ENCODE results near the gene ABTB2.

The ABTB2 gene

GRCh38 chr11:34198523-34198922 lies 159.3 kb downstream of the ABTB2 start:
- H3K27me3 ChIP-seq (ENCODE audit: insufficient read depth, low read depth, severe bottlenecking) = no peaks in the 10 kb centered on the region
- H3K36me3 ChIP-seq = peaks cover 27% of the 10 kb centered on the region
- H3K9me3 ChIP-seq (ENCODE audit: severe bottlenecking) = no peaks in the 10 kb centered on the region
- H3K4me3 ChIP-seq (ENCODE audit: low read depth, low read length) = no peak overlapping the region
- H3K27ac ChIP-seq = no peak overlapping the region
- DNase-seq = no peak
- TF ChIP-seq CTCF (IDR thresholded peaks at IDR 0.05; ENCODE audit: low read depth, low read length) = no peak

DNA sequence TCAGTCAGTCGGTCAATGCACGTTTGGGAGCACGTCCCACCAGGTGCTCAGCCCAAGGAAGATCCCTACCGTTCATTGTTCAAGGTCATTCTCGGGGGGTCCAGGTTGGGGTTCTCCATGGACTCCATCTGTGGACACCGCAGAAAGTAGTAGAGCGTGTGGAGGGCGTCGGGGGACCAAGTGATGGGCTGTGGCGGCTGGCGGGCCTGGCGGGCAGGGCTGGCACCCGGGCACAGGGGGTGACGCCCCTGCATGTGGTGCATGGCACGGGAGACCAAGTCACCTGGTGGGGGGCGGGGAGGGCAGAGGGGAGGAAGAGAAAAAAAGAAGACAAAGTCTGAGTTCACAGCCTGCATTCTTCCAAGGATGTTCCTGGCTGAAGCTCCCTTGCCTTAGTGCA lies 160.6 kb downstream of the ABTB2 start:
- TF ChIP-seq CTCF (IDR thresholded peaks at IDR 0.05; ENCODE audit: low read depth, low read length) = no peak
- Histone ChIP-seq H3K36me3 (peaks cover 25% of the 10 kb centered on the region), H3K27me3 (ENCODE audit: insufficient read depth, low read depth, severe bottlenecking) (no peaks in the 10 kb centered on the region), H3K27ac (no peak overlapping the region), H3K4me3 (ENCODE audit: low read depth, low read length) (no peak overlapping the region), H3K9me3 (ENCODE audit: severe bottlenecking) (no peaks in the 10 kb centered on the region)
- no peak for DNase-seq

DNA sequence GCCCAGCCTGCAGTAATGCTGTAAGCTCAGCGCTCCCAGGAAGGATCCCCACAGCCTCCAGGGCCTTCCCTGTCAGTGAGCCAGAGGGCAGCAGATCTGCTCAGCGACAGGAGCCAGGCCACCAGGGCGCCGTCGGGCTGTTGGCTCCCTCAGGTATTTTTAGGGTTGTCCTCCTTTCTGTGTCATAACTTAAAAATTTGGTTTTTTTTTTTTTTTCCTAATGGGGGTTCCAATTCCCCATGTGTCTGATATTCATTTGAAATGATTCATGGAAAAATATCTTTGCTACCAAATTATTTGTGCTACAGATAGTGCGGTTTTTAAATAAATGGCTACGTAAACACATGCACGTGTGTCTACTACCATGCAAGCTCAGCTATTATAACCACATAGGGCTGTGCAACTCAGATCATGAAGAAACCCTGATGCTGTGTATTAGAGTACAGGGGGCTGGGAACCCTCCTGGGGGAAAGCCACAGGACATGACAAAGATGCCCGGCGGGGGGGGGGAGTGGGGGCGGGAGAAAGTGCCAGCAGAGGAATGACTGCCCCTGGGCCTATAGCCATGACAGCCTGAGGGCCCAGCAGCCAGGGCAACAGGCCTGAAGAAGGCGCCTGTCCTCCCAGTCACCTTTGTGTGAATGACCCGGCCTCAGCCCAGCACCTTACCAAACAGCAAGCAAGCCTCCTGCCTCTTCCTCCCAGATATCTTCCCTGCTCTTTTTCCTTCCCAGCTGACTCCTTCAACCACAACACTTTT lies 163.1 kb downstream of the ABTB2 start:
- no peak for TF ChIP-seq CTCF (IDR thresholded peaks at IDR 0.05; ENCODE audit: low read depth, low read length)
- H3K27ac ChIP-seq = no peak overlapping the region
- H3K27me3 ChIP-seq (ENCODE audit: insufficient read depth, low read depth, severe bottlenecking) = no peaks in the 10 kb centered on the region
- no peak for DNase-seq
- peaks cover 20% of the 10 kb centered on the region for H3K36me3 ChIP-seq
- no peaks in the 10 kb centered on the region for H3K9me3 ChIP-seq (ENCODE audit: severe bottlenecking)
- no peak overlapping the region for H3K4me3 ChIP-seq (ENCODE audit: low read depth, low read length)

GRCh38 chr11:34192481-34193401 lies 165.1 kb downstream of the ABTB2 start:
- H3K36me3 ChIP-seq = peaks cover 20% of the 10 kb centered on the region
- H3K9me3 ChIP-seq (ENCODE audit: severe bottlenecking) = no peaks in the 10 kb centered on the region
- DNase-seq = peak; percentile 44
- no peaks in the 10 kb centered on the region for H3K27me3 ChIP-seq (ENCODE audit: insufficient read depth, low read depth, severe bottlenecking)
- no peak for TF ChIP-seq CTCF (IDR thresholded peaks at IDR 0.05; ENCODE audit: low read depth, low read length)
- no peak overlapping the region for H3K4me3 ChIP-seq (ENCODE audit: low read depth, low read length)
- H3K27ac ChIP-seq = no peak overlapping the region

DNA sequence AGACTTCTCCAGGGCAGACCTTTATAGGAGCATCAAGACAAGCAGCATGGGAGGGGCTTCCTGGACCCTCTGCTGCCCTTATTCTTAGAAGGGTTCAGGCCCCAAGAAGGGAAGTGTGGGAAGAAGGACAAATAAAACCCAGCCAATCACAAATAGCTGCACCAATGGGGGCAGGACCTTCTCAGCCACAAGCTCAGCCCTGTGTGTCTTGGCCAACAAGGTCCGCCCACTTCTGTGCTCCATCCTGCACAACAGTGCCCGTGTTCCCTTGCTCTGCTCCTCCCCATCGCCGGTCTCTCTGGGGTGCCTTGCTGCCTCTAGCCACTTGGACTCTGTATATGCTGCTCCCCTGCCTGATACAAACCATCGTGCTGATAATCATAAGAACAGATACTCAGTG lies 166.2 kb downstream of the ABTB2 start:
- Histone ChIP-seq H3K27me3 (ENCODE audit: insufficient read depth, low read depth, severe bottlenecking) (no peaks in the 10 kb centered on the region), H3K27ac (no peak overlapping the region), H3K4me3 (ENCODE audit: low read depth, low read length) (no peak overlapping the region), H3K9me3 (ENCODE audit: severe bottlenecking) (no peaks in the 10 kb centered on the region), H3K36me3 (peaks cover 14% of the 10 kb centered on the region)
- no peak for TF ChIP-seq CTCF (IDR thresholded peaks at IDR 0.05; ENCODE audit: low read depth, low read length)
- DNase-seq = no peak

All from WERI-Rb-1 (cell line).